ENCODE results near the gene ITGB8. TPM values are rescaled to one million over a fixed set of nuclear protein-coding genes. Genes with fewer than 3 reads are reported as not detected.

The ITGB8 gene
- total and polyA plus RNA-seq, 2 of the 4 experiments (the other 2 are of a cell fraction) = 2.6 to 10.2 TPM

DNA sequence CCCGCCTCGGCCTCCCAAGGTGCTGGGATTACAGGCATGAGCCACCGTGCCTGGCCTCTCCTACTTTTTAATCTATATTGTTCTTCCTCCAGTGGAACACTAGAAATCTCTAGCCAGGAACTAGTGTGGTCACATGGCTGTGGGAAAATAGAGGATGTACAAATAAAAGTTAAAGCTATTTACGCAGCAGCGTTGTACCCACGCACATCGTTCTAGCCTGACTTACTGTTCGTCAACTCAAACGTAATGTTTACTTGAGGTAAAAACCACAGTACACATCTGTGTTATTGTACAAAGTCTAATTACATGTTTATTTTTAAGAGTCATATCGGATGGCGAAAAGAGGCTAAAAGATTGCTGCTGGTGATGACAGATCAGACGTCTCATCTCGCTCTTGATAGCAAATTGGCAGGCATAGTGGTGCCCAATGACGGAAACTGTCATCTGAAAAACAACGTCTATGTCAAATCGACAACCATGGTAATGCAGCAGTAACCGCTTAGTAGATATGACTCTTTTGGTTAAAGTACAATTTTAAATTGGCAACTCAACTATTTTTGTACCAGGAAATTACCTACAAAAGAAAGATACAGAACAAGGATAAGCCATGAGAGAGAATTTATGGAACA lies 50.8 kb downstream of the ITGB8 start:
- DNase-seq (no peak), ATAC-seq (ENCODE audit: low read depth) (no peak)
- Histone ChIP-seq H3K4ac (ENCODE audit: low read depth, low read length) (no peak overlapping the region), H3K79me1 (ENCODE audit: low read depth in 1 of 2, low read length in 2 of 2) (no peaks in the 10 kb centered on the region), H2BK20ac (ENCODE audit: low read depth, low read length) (no peak overlapping the region), H3K4me3 (ENCODE audit: insufficient read depth, low read depth, low read length) (no peak overlapping the region), H4K20me1 (ENCODE audit: insufficient read depth, low read length) (no peaks in the 10 kb centered on the region), H3K27ac (ENCODE audit: insufficient read depth, low read length) (no peak overlapping the region), H2BK5ac (ENCODE audit: low read depth, low read length, poor library complexity, severe bottlenecking) (no peak overlapping the region), H3K4me2 (ENCODE audit: low read depth, low read length) (no peak overlapping the region), H2AK9ac (replicated peaks; ENCODE audit: low read depth, low read length, poor library complexity) (no peak overlapping the region), H3K9me3 (ENCODE audit: control insufficient read depth, insufficient read depth, low read length) (no peaks in the 10 kb centered on the region), H3K4me1 (ENCODE audit: control insufficient read depth, insufficient read depth, low read length) (peaks cover 2% of the 10 kb centered on the region), H4K8ac (ENCODE audit: low read depth in 2 of 2, low read length in 2 of 2) (no peak overlapping the region), H2AFZ (replicated peaks; ENCODE audit: low read length, poor library complexity) (no peak overlapping the region), H3K9ac (ENCODE audit: low read depth, low read length) (no peak overlapping the region), H2BK15ac (ENCODE audit: low read depth, low read length) (no peak overlapping the region), H4K91ac (ENCODE audit: insufficient read depth, low read depth, low read length) (no peak overlapping the region), H3K27me3 (ENCODE audit: control insufficient read depth, insufficient read depth, low read length) (no peaks in the 10 kb centered on the region), H4K5ac (ENCODE audit: low read depth, low read length) (no peak overlapping the region), H3K36me3 (ENCODE audit: control insufficient read depth, insufficient read depth, low read length) (peaks cover 18% of the 10 kb centered on the region), H3K23ac (ENCODE audit: low read depth, low read length) (no peak overlapping the region), H2AK5ac (ENCODE audit: low read depth, low read length) (no peak overlapping the region), H3K56ac (ENCODE audit: extremely low read depth, insufficient read depth, low read length) (no peak overlapping the region), H2BK120ac (ENCODE audit: low read depth, low read length) (no peak overlapping the region), H3K9me1 (ENCODE audit: insufficient read depth, low read length) (no peaks in the 10 kb centered on the region), H3K18ac (ENCODE audit: low read depth, low read length) (no peak overlapping the region), H3K14ac (replicated peaks; ENCODE audit: low read depth, low read length) (no peak overlapping the region)
- dilution Hi-C loops (cut with HindIII; ENCODE audit: low sequenced_read_pairs, unreplicated experiment) = no loop called here
- no TSS peak for BruUV-seq (replicated peaks)
- WGBS, 2 experiments (ENCODE audit: extremely low coverage in 2 of 2, insufficient read length in 1 of 2) = no CpG with 5 or more reads among the region's 17 CpGs
- intact Hi-C loops (cut with micrococcal nuclease) = no loop called here
- CTCF ChIA-PET = interaction anchor here (0.5 kb wide), 1 partner anchor 1148 kb away, joined by 3 read pairs; no protein-coding TSS in a partner anchor
- TF ChIP-seq MAFK (IDR thresholded peaks at IDR 0.05; ENCODE audit: low read depth, low read length) (no peak), RFX5 (IDR thresholded peaks at IDR 0.05; ENCODE audit: low read depth, low read length) (no peak), POLR2A (IDR thresholded peaks at IDR 0.05; ENCODE audit: low read depth, low read length) (no peak), NFE2L2 (IDR thresholded peaks at IDR 0.05; ENCODE audit: low read depth, low read length) (no peak), CHD1 (IDR thresholded peaks at IDR 0.05; ENCODE audit: low read depth, low read length) (no peak), MAZ (IDR thresholded peaks at IDR 0.05; ENCODE audit: borderline replicate concordance, low read depth, low read length) (no peak), BHLHE40 (IDR thresholded peaks at IDR 0.05; ENCODE audit: low read depth, low read length) (no peak), SMC3 (IDR thresholded peaks at IDR 0.05; ENCODE audit: low read depth, low read length) (no peak), FOS (IDR thresholded peaks at IDR 0.05; ENCODE audit: low read depth, low read length) (no peak), RAD21 (IDR thresholded peaks at IDR 0.05; ENCODE audit: low read length) (no peak), MXI1 (IDR thresholded peaks at IDR 0.05; ENCODE audit: borderline replicate concordance, low read depth, low read length) (no peak), RCOR1 (IDR thresholded peaks at IDR 0.05; ENCODE audit: insufficient replicate concordance, low read length) (no peak)
- TF ChIP-seq, protein P1, sequence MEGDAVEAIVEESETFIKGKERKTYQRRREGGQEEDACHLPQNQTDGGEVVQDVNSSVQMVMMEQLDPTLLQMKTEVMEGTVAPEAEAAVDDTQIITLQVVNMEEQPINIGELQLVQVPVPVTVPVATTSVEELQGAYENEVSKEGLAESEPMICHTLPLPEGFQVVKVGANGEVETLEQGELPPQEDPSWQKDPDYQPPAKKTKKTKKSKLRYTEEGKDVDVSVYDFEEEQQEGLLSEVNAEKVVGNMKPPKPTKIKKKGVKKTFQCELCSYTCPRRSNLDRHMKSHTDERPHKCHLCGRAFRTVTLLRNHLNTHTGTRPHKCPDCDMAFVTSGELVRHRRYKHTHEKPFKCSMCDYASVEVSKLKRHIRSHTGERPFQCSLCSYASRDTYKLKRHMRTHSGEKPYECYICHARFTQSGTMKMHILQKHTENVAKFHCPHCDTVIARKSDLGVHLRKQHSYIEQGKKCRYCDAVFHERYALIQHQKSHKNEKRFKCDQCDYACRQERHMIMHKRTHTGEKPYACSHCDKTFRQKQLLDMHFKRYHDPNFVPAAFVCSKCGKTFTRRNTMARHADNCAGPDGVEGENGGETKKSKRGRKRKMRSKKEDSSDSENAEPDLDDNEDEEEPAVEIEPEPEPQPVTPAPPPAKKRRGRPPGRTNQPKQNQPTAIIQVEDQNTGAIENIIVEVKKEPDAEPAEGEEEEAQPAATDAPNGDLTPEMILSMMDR (conservative IDR thresholded peaks at IDR 0.05; ENCODE audit: low read depth, low read length) = no peak
- TF ChIP-seq, protein P2, sequence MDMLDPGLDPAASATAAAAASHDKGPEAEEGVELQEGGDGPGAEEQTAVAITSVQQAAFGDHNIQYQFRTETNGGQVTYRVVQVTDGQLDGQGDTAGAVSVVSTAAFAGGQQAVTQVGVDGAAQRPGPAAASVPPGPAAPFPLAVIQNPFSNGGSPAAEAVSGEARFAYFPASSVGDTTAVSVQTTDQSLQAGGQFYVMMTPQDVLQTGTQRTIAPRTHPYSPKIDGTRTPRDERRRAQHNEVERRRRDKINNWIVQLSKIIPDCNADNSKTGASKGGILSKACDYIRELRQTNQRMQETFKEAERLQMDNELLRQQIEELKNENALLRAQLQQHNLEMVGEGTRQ (IDR thresholded peaks at IDR 0.05; ENCODE audit: low read depth, low read length) = no peak
- TF ChIP-seq, protein P3, sequence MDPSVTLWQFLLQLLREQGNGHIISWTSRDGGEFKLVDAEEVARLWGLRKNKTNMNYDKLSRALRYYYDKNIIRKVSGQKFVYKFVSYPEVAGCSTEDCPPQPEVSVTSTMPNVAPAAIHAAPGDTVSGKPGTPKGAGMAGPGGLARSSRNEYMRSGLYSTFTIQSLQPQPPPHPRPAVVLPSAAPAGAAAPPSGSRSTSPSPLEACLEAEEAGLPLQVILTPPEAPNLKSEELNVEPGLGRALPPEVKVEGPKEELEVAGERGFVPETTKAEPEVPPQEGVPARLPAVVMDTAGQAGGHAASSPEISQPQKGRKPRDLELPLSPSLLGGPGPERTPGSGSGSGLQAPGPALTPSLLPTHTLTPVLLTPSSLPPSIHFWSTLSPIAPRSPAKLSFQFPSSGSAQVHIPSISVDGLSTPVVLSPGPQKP (IDR thresholded peaks at IDR 0.05; ENCODE audit: borderline replicate concordance, low read depth, low read length) = no peak
- POLR2A ChIA-PET (ENCODE audit: unreplicated experiment) = no interaction called here
- in situ Hi-C loops (cut with MboI; ENCODE audit: low sequenced_read_pairs) = no loop called here

Data from IMR-90 (cell line).